Lower lobe of right lung (tissue), 2 donors: ENCODE data around the gene GTPBP3. TPM values are rescaled to one million over a fixed set of nuclear protein-coding genes. Genes with fewer than 3 reads are reported as not detected.
A peak's percentile ranks its signal among the peaks of the same experiment; 100 is the strongest.

ENCODE experiments used
- ATAC-seq, 2 donors: fragments of 200-7000 bp; cut with Tn5 transposase; one replicate each; pipeline ENCODE4 v1.9.1; 2020 to 2022; ENCODE audit warnings: mild to moderate bottlenecking in 2 of 2, moderate library complexity in 2 of 2
- DNase-seq: peaks from one replicate; pipeline ENCODE4 v3.0.0-alpha.2; 2020
- H3K27ac ChIP-seq: fragments of 200-600 bp; one replicate; pipeline ENCODE4 v1.8.0; 2022
- H3K27me3 ChIP-seq: fragments of 200-600 bp; one replicate; pipeline ENCODE4 v1.8.0; 2022; ENCODE audit warnings: low read depth
- H3K36me3 ChIP-seq: fragments of 200-600 bp; one replicate; pipeline ENCODE4 v1.8.0; 2022; ENCODE audit warnings: mild to moderate bottlenecking
- H3K4me1 ChIP-seq: fragments of 200-600 bp; one replicate; pipeline ENCODE4 v1.8.0; 2022
- H3K4me3 ChIP-seq: fragments of 200-600 bp; one replicate; pipeline ENCODE4 v1.8.0; 2022; ENCODE audit warnings: mild to moderate bottlenecking
- H3K9me3 ChIP-seq: fragments of 200-600 bp; one replicate; pipeline ENCODE4 v1.8.0; 2022
- CTCF ChIP-seq: fragments of 200-600 bp; IDR thresholded peaks from one replicate; pipeline ENCODE4 v1.8.0; 2022; ENCODE audit warnings: antibody characterized with exemption, mild to moderate bottlenecking
- intact Hi-C: fragments of 100-400 bp; cut with DNase I; formaldehyde crosslinking; loops from one replicate; pipeline ENCODE4 v1.11.0; 2022
- total RNA-seq: library from RNA; stranded (reverse); fragmentation: NEBNext Ultra II Directional; extraction: Animal tissue kit (Norgen Biotek cat#: 25700); gene quantifications from one replicate; pipeline ENCODE4 v1.2.1, GENCODE V29; 2021
- donor health status: DM: no; HTN: yes; CAD: no; lungs with severe emphysema.

Gene GTPBP3
- total RNA-seq, 1 donor from 2014 or later = 21.0 TPM

DNA sequence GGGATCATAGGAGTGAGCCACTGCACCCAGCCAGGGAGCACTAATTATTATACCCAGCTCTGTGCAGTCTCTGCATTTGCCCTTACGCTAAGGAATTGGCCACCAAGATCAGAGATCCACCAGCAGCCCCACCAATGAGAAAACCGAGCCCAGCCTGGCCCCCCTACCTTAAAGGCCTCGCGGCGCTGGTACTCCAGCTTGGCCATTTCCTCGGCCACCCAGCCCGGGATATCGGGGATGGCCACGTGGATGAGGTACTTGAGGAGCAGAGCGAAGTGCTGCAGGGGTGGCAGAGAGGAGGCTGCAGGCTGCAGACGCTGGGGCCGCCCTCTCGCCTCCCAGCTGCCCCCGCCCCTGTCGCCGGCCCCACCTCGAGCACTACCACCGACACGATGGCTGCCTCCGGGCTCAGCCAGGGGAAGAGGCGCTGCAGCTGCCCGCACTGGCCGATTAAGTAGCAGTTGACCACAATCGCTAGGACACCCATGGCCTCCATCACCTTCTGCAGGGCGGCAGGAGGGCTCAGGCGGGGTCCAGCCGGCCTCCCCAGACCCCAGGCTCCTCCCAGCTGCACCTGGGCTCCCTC lies 10.2 kb upstream of the GTPBP3 start:
- intact Hi-C loops = no loop called here
- Histone ChIP-seq H3K4me1 (peaks cover 14% of the 10 kb centered on the region), H3K36me3 (peaks cover 4% of the 10 kb centered on the region), H3K9me3 (no peaks in the 10 kb centered on the region), H3K27ac (no peak overlapping the region), H3K27me3 (peaks cover 9% of the 10 kb centered on the region), H3K4me3 (no peak overlapping the region)
- no peak for TF ChIP-seq CTCF
- ATAC-seq (no peak), DNase-seq (no peak)

DNA sequence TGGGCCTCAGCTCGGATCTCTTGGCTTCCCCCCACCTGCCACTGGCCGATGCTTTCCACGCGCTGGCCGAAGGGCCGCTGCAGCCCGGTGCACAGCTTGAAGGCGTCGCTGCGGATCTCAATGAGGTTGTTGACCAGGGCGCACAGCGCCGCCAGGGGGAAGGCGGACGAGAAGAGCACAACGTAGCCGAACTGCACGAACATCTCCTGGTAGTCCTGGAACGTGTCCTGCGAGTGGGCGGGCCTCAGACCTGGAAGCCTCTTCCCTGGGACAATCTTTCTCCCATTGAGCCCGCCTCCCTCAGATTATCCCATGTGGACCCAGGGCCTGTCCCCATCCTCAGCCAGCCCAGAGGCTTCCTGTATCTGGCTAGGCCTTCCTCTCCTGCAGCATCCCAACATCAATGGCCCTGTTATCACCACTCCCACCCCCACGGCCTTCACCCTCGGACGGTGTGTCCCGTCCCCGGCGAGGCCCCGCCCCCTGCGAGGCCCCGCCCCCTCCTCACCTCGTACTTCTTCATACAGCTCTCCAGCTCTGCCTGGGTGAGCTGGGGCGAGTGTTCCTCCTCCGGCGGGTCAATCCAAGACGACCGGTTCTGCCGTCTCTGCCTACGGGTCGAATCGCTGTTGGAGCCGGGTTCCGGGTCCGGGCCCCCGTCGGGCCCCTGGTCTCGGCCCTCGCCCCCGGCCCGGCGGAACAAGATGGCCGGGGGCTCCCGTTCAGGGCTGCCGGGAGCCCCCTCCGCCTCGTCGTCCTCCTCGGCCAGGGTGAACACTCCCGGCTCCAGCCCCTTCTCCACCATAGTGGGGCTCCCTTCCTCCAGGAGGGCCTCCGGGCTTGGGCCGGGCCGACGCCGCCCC lies 9.5 kb upstream of the GTPBP3 start:
- DNase-seq (peak; percentile 88), ATAC-seq (peak; percentile 88 to 92)
- peaks cover 14% of the 10 kb centered on the region for H3K4me1 ChIP-seq
- peak; percentile 29 for TF ChIP-seq CTCF
- H3K4me3 ChIP-seq = peak overlapping the region; percentile 53
- H3K27me3 ChIP-seq = peaks cover 9% of the 10 kb centered on the region
- H3K27ac ChIP-seq = peak overlapping the region; percentile 73
- H3K9me3 ChIP-seq = no peaks in the 10 kb centered on the region
- intact Hi-C loops = no loop called here
- peaks cover 4% of the 10 kb centered on the region for H3K36me3 ChIP-seq

- intact Hi-C loops = no loop called here
- no peak for DNase-seq
- Histone ChIP-seq H3K9me3 (no peaks in the 10 kb centered on the region), H3K27me3 (peaks cover 9% of the 10 kb centered on the region), H3K27ac (peak overlapping the region; percentile 73), H3K36me3 (peaks cover 4% of the 10 kb centered on the region), H3K4me1 (peaks cover 17% of the 10 kb centered on the region), H3K4me3 (peak overlapping the region; percentile 53)
- peak in 1 of 2 donors; percentile 5 for ATAC-seq
- TF ChIP-seq CTCF = no peak
Observed at GRCh38 chr19:17328517-17329365, 8.6 kb upstream of the GTPBP3 start.

GRCh38 chr19:17329366-17330261 lies 7.7 kb upstream of the GTPBP3 start:
- peaks cover 4% of the 10 kb centered on the region for H3K36me3 ChIP-seq
- H3K27ac ChIP-seq = no peak overlapping the region
- peak overlapping the region; percentile 53 for H3K4me3 ChIP-seq
- TF ChIP-seq CTCF = no peak
- H3K27me3 ChIP-seq = peaks cover 9% of the 10 kb centered on the region
- no peak for DNase-seq
- intact Hi-C loops = no loop called here
- ATAC-seq = no peak
- peaks cover 21% of the 10 kb centered on the region for H3K4me1 ChIP-seq
- H3K9me3 ChIP-seq = no peaks in the 10 kb centered on the region
